ENCODE measurements around the gene OSBPL6. TPM values are rescaled to one million over a fixed set of nuclear protein-coding genes. Genes with fewer than 3 reads are reported as not detected.

The OSBPL6 gene
- total RNA-seq, 6 experiments from 2014 or later: 2.4 to 4.1 (median 3.1) TPM

GRCh38 chr2:178225006-178225805 lies 30.9 kb downstream of the OSBPL6 start:
- Histone ChIP-seq H3K4me1 (no peaks in the 10 kb centered on the region), H3K4me3 (no peak overlapping the region), H3K27me3 (no peaks in the 10 kb centered on the region), H3K36me3 (no peaks in the 10 kb centered on the region), H3K27ac (no peak overlapping the region), H3K9me3 (no peaks in the 10 kb centered on the region)
- intact Hi-C loops (cut with DNase I): no loop called here
- DNase-seq (no peak), ATAC-seq (no peak)
- TF ChIP-seq CTCF (IDR thresholded peaks at IDR 0.05): no peak
- TF ChIP-seq POLR2A (IDR thresholded peaks at IDR 0.05): no peak
- WGBS (ENCODE audit: insufficient coverage, low coverage, low lambda C conversion rate, missing lambda C conversion rate): 89% methylated on average over 4 of the region's 4 CpGs

GRCh38 chr2:178227187-178227586 lies 32.9 kb downstream of the OSBPL6 start:
- DNase-seq: no peak
- ATAC-seq: no peak
- H3K9me3 ChIP-seq: no peaks in the 10 kb centered on the region
- TF ChIP-seq POLR2A (IDR thresholded peaks at IDR 0.05): no peak
- no peak overlapping the region for H3K27ac ChIP-seq
- H3K27me3 ChIP-seq: no peaks in the 10 kb centered on the region
- no peaks in the 10 kb centered on the region for H3K4me1 ChIP-seq
- intact Hi-C loops (cut with DNase I): no loop called here
- H3K4me3 ChIP-seq: no peak overlapping the region
- no peaks in the 10 kb centered on the region for H3K36me3 ChIP-seq
- WGBS (ENCODE audit: insufficient coverage, low coverage, low lambda C conversion rate, missing lambda C conversion rate): 51% methylated on average over 2 of the region's 2 CpGs

- H3K27me3 ChIP-seq: no peaks in the 10 kb centered on the region
- no peak overlapping the region for H3K4me3 ChIP-seq
- no peaks in the 10 kb centered on the region for H3K36me3 ChIP-seq
- ATAC-seq: peak; percentile 32 to 53 (median 43)
- TF ChIP-seq POLR2A (IDR thresholded peaks at IDR 0.05): no peak
- no peak for TF ChIP-seq CTCF (IDR thresholded peaks at IDR 0.05)
- no peaks in the 10 kb centered on the region for H3K4me1 ChIP-seq
- no peak for DNase-seq
- intact Hi-C loops (cut with DNase I): no loop called here
- H3K9me3 ChIP-seq: no peaks in the 10 kb centered on the region
- WGBS (ENCODE audit: insufficient coverage, low coverage, low lambda C conversion rate, missing lambda C conversion rate): 57% methylated on average over 1 of the region's 1 CpG
- no peak overlapping the region for H3K27ac ChIP-seq
Observed at GRCh38 chr2:178229927-178230326, 35.6 kb downstream of the OSBPL6 start.

GRCh38 chr2:178230396-178230795 lies 36.1 kb downstream of the OSBPL6 start:
- Histone ChIP-seq H3K36me3 (no peaks in the 10 kb centered on the region), H3K4me1 (no peaks in the 10 kb centered on the region), H3K4me3 (no peak overlapping the region), H3K27me3 (no peaks in the 10 kb centered on the region), H3K9me3 (no peaks in the 10 kb centered on the region), H3K27ac (no peak overlapping the region)
- no peak for ATAC-seq
- DNase-seq: no peak
- intact Hi-C loops (cut with DNase I): no loop called here
- TF ChIP-seq CTCF (IDR thresholded peaks at IDR 0.05) (no peak), POLR2A (IDR thresholded peaks at IDR 0.05) (no peak)
- WGBS (ENCODE audit: insufficient coverage, low coverage, low lambda C conversion rate, missing lambda C conversion rate): 78% methylated on average over 4 of the region's 4 CpGs

- TF ChIP-seq POLR2A (IDR thresholded peaks at IDR 0.05) (no peak), CTCF (IDR thresholded peaks at IDR 0.05) (no peak)
- ATAC-seq: no peak
- intact Hi-C loops (cut with DNase I): no loop called here
Observed at GRCh38 chr2:178233428-178233827, 39.1 kb downstream of the OSBPL6 start.

More at GRCh38 chr2:178233428-178233827, 39.1 kb downstream of the OSBPL6 start:
- Histone ChIP-seq H3K36me3 (no peaks in the 10 kb centered on the region), H3K9me3 (no peaks in the 10 kb centered on the region), H3K27ac (no peak overlapping the region), H3K4me3 (no peak overlapping the region), H3K27me3 (no peaks in the 10 kb centered on the region), H3K4me1 (peaks cover 0 to 1% (median 0%) of the 10 kb centered on the region in 4 donors)
- WGBS (ENCODE audit: insufficient coverage, low coverage, low lambda C conversion rate, missing lambda C conversion rate): 58% methylated on average over 3 of the region's 3 CpGs
- DNase-seq: no peak

All from right lobe of liver (tissue), 6 donors.